Esophagus squamous epithelium (tissue), 4 donors: ENCODE measurements around the gene DPY19L3.

ENCODE experiments used
- POLR2A ChIP-seq, 4 donors: fragments of 450-650 bp; IDR thresholded peaks; one replicate each; pipeline ENCODE4 v1.6.1; 2017; ENCODE audit warnings: antibody characterized with exemption in 4 of 4, mild to moderate bottlenecking in 4 of 4, moderate library complexity in 3 of 4
- TF ChIP-seq, protein P1 (sequence below), 6 experiments: fragments of 450-650 bp in 4 of 6; fragments of 200-600 bp in 2 of 6; sonication (generic) in 2 of 6; IDR thresholded peaks; one replicate each; pipeline ENCODE4 v1.5.1; 2016 to 2019; ENCODE audit warnings: antibody characterized with exemption in 6 of 6, mild to moderate bottlenecking in 4 of 6, moderate library complexity in 4 of 6

DNA sequence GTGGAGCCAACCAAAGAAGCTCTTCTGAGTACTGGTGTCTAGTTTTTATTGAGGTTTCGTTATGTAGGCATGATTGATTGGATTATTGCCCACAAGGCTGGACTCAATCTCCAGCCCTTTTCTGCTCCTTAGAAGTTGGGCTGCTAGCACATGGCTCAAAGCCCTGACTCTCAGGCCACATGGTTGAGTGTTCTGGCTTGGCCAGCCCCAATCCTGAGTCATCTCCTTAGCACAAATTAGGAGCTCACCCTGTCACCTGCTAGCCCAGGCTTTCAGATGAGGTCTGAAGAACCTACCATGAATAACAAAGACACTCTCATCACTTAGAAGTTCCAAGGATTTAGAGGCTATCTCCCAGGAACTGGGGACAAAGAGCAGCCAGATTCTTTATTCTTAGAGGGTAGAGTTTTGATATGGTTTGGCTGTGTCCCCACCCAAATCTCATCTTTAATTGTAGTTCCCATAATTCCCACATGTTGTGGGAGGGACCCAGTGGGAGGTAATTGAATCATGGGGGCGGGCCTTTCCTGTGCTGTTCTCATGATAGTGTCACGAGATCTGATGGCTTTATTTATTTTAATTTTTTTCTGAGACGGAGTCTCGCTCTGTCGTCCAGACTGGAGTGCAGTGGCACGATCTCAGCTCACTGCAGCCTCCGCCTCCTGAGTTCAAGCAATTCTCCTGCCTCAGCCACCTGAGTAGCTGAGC, 11.3 kb downstream of the DPY19L3 start:
- TF ChIP-seq, protein P1, sequence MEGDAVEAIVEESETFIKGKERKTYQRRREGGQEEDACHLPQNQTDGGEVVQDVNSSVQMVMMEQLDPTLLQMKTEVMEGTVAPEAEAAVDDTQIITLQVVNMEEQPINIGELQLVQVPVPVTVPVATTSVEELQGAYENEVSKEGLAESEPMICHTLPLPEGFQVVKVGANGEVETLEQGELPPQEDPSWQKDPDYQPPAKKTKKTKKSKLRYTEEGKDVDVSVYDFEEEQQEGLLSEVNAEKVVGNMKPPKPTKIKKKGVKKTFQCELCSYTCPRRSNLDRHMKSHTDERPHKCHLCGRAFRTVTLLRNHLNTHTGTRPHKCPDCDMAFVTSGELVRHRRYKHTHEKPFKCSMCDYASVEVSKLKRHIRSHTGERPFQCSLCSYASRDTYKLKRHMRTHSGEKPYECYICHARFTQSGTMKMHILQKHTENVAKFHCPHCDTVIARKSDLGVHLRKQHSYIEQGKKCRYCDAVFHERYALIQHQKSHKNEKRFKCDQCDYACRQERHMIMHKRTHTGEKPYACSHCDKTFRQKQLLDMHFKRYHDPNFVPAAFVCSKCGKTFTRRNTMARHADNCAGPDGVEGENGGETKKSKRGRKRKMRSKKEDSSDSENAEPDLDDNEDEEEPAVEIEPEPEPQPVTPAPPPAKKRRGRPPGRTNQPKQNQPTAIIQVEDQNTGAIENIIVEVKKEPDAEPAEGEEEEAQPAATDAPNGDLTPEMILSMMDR (IDR thresholded peaks at IDR 0.05) = no peak
- TF ChIP-seq POLR2A (IDR thresholded peaks at IDR 0.05) = no peak
